Measurements from ENCODE around the gene SERPINA12. TPM values are rescaled to one million over a fixed set of nuclear protein-coding genes. Genes with fewer than 3 reads are reported as not detected.

Gene SERPINA12
- total and polyA plus RNA-seq, 12 donors, result not detected

DNA sequence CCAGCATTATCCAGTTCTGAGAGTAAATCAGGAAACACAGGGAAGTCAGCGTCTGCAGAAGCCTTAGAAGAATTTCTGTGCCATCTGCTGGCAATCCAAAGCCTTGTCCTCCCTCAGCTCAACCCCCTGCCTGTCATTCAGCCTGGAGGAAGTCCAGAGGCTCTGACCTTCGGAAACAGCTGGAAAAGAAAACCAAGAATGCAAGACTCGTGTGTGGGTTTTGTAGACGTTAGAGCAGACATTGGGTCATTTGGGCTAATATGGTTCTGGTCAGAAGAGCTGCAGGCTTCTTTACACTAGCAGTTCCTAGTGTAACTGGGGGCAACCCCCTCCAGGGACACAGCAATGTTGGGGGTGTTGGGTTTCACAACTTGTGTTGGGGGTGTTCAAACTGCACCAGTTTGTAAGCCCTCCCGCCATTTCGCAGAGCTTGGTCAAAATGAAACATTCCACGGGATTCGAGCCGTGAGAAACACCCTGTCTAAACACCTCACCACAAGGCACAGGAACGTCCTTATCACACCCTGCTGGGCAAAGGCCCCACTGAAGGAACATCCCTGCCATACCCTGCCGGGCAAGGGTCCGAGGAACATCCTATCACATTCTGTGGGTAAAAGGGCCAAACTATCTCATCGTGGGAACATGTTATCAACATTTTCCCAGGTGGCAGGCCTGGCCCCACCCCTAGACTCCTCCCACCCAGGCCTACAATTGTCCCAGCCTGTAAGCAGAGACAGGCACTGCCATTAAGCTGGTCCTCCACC, 30.9 kb upstream of the SERPINA12 start:
- WGBS, 4 donors, result 40 to 57% (median 50%) methylated on average over 7 to 13 of the region's 13 CpGs
- Histone ChIP-seq H3K27me3 (peaks cover 4% of the 10 kb centered on the region), H3K27ac (no peak overlapping the region), H3K36me3 (replicated peaks in 1 of 2) (no peaks in the 10 kb centered on the region), H3K4me1 (replicated peaks in 1 of 2) (no peaks in the 10 kb centered on the region), H3K9me3 (replicated peaks in 1 of 3) (no peaks in the 10 kb centered on the region), H3K4me3 (no peak overlapping the region)
- TF ChIP-seq POLR2A (IDR thresholded peaks at IDR 0.05), result no peak
- TF ChIP-seq, protein P1, sequence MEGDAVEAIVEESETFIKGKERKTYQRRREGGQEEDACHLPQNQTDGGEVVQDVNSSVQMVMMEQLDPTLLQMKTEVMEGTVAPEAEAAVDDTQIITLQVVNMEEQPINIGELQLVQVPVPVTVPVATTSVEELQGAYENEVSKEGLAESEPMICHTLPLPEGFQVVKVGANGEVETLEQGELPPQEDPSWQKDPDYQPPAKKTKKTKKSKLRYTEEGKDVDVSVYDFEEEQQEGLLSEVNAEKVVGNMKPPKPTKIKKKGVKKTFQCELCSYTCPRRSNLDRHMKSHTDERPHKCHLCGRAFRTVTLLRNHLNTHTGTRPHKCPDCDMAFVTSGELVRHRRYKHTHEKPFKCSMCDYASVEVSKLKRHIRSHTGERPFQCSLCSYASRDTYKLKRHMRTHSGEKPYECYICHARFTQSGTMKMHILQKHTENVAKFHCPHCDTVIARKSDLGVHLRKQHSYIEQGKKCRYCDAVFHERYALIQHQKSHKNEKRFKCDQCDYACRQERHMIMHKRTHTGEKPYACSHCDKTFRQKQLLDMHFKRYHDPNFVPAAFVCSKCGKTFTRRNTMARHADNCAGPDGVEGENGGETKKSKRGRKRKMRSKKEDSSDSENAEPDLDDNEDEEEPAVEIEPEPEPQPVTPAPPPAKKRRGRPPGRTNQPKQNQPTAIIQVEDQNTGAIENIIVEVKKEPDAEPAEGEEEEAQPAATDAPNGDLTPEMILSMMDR (IDR thresholded peaks at IDR 0.05), result peak in 2 of 6 experiments; percentile 5 to 7
- intact Hi-C loops (cut with DNase I), result loop anchor here in 1 of 2 donors (10.0 kb wide), 1 partner anchor 145 kb away; no protein-coding TSS in a partner anchor
- DNase-seq, result peak in 6 of 7 donors; percentile 26 to 64 (median 46)

DNA sequence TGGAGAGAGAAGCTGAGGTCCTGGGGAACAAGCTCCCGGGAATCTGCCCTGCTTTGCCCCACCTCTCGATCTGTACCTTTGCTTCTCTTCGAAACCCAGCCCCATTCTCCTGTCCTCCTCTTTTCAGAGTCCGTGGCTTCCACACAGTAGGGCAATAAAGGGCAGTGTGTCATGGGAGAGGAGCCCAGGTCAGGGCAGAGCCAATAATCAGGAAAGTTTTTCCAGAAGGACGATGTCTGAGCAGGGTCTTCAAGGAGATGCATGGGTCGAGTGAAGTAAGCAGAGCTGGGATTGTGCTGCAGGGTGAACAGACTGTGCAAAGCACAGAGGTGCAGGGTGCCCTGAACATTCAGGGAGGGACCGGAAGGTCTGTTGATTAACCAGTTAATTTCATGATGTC, 29.9 kb upstream of the SERPINA12 start:
- no peaks in the 10 kb centered on the region for H3K36me3 ChIP-seq (replicated peaks in 1 of 2)
- no peak overlapping the region for H3K4me3 ChIP-seq
- no peak for TF ChIP-seq POLR2A (IDR thresholded peaks at IDR 0.05)
- TF ChIP-seq, protein P1 (IDR thresholded peaks at IDR 0.05), result no peak
- peak in 1 of 7 donors; percentile 9 for DNase-seq
- no peaks in the 10 kb centered on the region for H3K9me3 ChIP-seq (replicated peaks in 1 of 3)
- 68 to 84% (median 78%) methylated on average over 7 of the region's 7 CpGs for WGBS, 4 donors
- intact Hi-C loops (cut with DNase I), result no loop called here
- no peaks in the 10 kb centered on the region for H3K4me1 ChIP-seq (replicated peaks in 1 of 2)
- H3K27me3 ChIP-seq, result peaks cover 4% of the 10 kb centered on the region
- no peak overlapping the region for H3K27ac ChIP-seq

DNA sequence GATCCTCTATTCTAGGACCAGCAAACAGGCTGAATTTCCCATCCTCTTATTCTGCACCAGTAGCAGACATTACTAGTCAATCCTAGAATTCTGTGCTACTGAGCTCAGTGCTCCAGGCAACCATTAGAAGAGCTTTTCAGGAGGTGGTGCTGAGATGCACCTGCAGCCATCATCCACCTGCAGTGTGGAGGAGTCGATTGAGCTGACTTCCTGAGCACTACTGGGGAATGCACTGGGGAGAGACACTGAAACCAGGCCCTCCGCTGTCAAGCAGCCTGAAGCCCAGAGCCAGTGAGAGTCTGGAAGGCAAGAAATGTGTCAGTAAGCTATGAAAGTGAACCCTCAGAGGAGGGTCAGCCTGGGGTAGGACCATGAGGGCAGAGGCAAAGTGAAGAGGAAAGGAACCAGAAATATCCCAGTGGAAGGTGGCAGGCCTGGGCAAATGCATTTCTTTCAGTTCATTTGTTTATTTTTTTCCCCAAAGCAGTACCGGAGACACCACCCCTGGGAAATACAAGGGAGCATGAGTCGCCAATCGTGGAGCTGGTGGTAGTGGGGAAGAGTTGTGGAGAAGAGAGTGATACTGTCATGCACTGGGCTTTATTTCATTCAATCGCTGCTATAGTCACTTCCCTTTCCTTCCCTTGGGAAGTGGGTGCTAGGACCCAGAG, 28.9 kb upstream of the SERPINA12 start:
- H3K9me3 ChIP-seq (replicated peaks in 1 of 3), result no peaks in the 10 kb centered on the region
- peak in 1 of 7 donors; percentile 18 for DNase-seq
- H3K27me3 ChIP-seq, result peaks cover 10% of the 10 kb centered on the region
- H3K27ac ChIP-seq, result no peak overlapping the region
- WGBS, 4 donors, result 83 to 87% (median 86%) methylated on average over 6 of the region's 6 CpGs
- no peaks in the 10 kb centered on the region for H3K36me3 ChIP-seq (replicated peaks in 1 of 2)
- TF ChIP-seq, protein P1 (IDR thresholded peaks at IDR 0.05), result no peak
- TF ChIP-seq POLR2A (IDR thresholded peaks at IDR 0.05), result no peak
- intact Hi-C loops (cut with DNase I), result no loop called here
- H3K4me1 ChIP-seq (replicated peaks in 1 of 2), result no peaks in the 10 kb centered on the region
- H3K4me3 ChIP-seq, result no peak overlapping the region

DNA sequence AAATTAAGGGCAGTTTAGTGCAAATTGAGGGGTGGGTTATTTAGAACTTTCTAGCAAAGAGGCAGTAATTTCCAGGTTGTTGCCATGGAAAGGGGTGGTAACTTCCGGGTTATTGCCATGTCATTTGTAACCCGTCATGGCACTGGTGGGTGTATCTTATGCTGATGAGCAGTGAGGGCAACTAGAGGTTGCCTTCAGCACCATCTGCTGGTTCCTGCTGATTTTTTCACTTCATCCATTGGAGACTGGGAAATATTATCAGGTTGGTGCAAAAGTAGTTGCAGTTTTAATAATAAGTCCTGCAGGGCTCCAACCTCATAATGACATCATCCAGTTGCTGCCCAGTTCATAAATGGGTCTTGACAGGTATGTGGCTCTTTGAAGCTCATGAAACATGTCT, 27.6 kb upstream of the SERPINA12 start:
- TF ChIP-seq POLR2A (IDR thresholded peaks at IDR 0.05), result no peak
- DNase-seq, result peak in 1 of 7 donors; percentile 23
- intact Hi-C loops (cut with DNase I), result no loop called here
- Histone ChIP-seq H3K36me3 (replicated peaks in 1 of 2) (no peaks in the 10 kb centered on the region), H3K9me3 (replicated peaks in 1 of 3) (no peaks in the 10 kb centered on the region), H3K27me3 (peaks cover 10% of the 10 kb centered on the region), H3K4me1 (replicated peaks in 1 of 2) (no peaks in the 10 kb centered on the region), H3K4me3 (no peak overlapping the region), H3K27ac (no peak overlapping the region)
- 47 to 57% (median 53%) methylated on average over 2 of the region's 2 CpGs for WGBS, 4 donors
